ENCODE measurements around the gene SRCIN1. TPM values are rescaled to one million over a fixed set of nuclear protein-coding genes. Genes with fewer than 3 reads are reported as not detected.

The SRCIN1 gene
- total RNA-seq, 1 experiment from 2014 or later, result 6.9 TPM

DNA sequence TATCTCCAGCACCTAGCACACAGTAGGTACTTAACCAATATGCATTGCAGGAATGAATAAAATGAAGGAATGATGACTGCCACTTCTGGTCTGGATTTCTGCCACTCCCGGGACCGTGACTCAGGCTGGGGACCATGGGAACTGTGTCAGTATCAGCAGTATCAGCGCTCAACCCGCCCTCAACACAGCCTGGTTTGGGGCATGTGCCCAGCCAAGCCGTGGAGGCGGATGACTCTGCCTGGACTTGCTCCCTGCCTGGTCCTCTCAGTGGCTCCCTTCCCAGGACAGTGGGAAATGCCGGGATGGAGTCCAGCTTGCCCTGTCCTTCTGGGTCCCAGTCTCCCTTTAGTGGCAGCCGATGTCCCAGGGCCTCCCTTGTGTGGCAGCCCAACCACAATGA is 55.1 kb downstream of the SRCIN1 start:
- no peak overlapping the region for H2BK15ac ChIP-seq (ENCODE audit: low read depth, low read length)
- Mint-ChIP-seq H3K4me1 (peaks cover 10 to 13% of the 10 kb centered on the region in 2 experiments; a peak in 3 of 4 replicates), H3K27me3 (ENCODE audit: low read depth) (peaks cover 19% of the 10 kb centered on the region), H3K4me3 (no peak overlapping the region; a peak in 1 of 5 replicates), H3K27ac (no peak overlapping the region), H3K9me3 (no peaks in the 10 kb centered on the region), H3K36me3 (ENCODE audit: insufficient read depth in 1 of 3, low read depth in 3 of 3) (peaks cover 0 to 8% (median 0%) of the 10 kb centered on the region in 3 experiments; a peak in 4 of 7 replicates)
- H3K27me3 ChIP-seq (ENCODE audit: insufficient read depth, low read length), result no peaks in the 10 kb centered on the region
- H3K23me2 ChIP-seq (ENCODE audit: insufficient read length, low read depth, low read length, poor library complexity, severe bottlenecking), result no peaks in the 10 kb centered on the region
- no peak overlapping the region for H3T11ph ChIP-seq (ENCODE audit: low read length)
- no peak overlapping the region for H2BK120ac ChIP-seq (ENCODE audit: low read depth, low read length, poor library complexity, severe bottlenecking)
- DNase-seq, result no peak
- no peak overlapping the region for H3K4me2 ChIP-seq (ENCODE audit: insufficient read depth, insufficient read length, low read length)
- H2AK5ac ChIP-seq (ENCODE audit: insufficient read length, low read length), result no peak overlapping the region
- H3K79me2 ChIP-seq (ENCODE audit: insufficient read depth, low read length), result no peaks in the 10 kb centered on the region
- no peak overlapping the region for H2BK5ac ChIP-seq (ENCODE audit: insufficient read length, low read length)
- WGBS (ENCODE audit: extremely low coverage, insufficient read length, low lambda C conversion rate), result no CpG with 5 or more reads among the region's 8 CpGs
- no peaks in the 10 kb centered on the region for H3K4me1 ChIP-seq (ENCODE audit: insufficient read depth, low read length)
- no peak overlapping the region for H3K14ac ChIP-seq (ENCODE audit: insufficient read depth, low read length)
- no peak overlapping the region for H3K23ac ChIP-seq (ENCODE audit: insufficient read length, low read depth, low read length)
- no peak overlapping the region for H3K4ac ChIP-seq (ENCODE audit: low read depth, low read length)
- no peak overlapping the region for H4K91ac ChIP-seq (ENCODE audit: insufficient read length, low read depth, low read length)
- H2AFZ ChIP-seq (ENCODE audit: low read length), result no peak overlapping the region
- no peaks in the 10 kb centered on the region for H4K20me1 ChIP-seq (ENCODE audit: control insufficient read depth, insufficient read depth, insufficient read length)
- H3K27ac ChIP-seq (ENCODE audit: insufficient read length, low read depth, low read length), result no peak overlapping the region
- TF ChIP-seq, protein P1, sequence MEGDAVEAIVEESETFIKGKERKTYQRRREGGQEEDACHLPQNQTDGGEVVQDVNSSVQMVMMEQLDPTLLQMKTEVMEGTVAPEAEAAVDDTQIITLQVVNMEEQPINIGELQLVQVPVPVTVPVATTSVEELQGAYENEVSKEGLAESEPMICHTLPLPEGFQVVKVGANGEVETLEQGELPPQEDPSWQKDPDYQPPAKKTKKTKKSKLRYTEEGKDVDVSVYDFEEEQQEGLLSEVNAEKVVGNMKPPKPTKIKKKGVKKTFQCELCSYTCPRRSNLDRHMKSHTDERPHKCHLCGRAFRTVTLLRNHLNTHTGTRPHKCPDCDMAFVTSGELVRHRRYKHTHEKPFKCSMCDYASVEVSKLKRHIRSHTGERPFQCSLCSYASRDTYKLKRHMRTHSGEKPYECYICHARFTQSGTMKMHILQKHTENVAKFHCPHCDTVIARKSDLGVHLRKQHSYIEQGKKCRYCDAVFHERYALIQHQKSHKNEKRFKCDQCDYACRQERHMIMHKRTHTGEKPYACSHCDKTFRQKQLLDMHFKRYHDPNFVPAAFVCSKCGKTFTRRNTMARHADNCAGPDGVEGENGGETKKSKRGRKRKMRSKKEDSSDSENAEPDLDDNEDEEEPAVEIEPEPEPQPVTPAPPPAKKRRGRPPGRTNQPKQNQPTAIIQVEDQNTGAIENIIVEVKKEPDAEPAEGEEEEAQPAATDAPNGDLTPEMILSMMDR (conservative IDR thresholded peaks at IDR 0.05), result no peak
- H4K5ac ChIP-seq (ENCODE audit: insufficient read length, low read depth, low read length), result no peak overlapping the region
- H2BK12ac ChIP-seq (ENCODE audit: insufficient read length, low read depth, low read length), result no peak overlapping the region
- no peak overlapping the region for H3K56ac ChIP-seq (ENCODE audit: insufficient read length, low read depth, low read length)
- H4K8ac ChIP-seq (replicated peaks; ENCODE audit: insufficient read length, low read depth, low read length), result no peak overlapping the region
- no peak overlapping the region for H3K18ac ChIP-seq (ENCODE audit: insufficient read length, low read depth, low read length)
- no peak overlapping the region for H2BK20ac ChIP-seq (ENCODE audit: low read depth, low read length, poor library complexity, severe bottlenecking)
- no peaks in the 10 kb centered on the region for H3K9me3 ChIP-seq (ENCODE audit: control insufficient read depth, low read depth, low read length)
- H3K9ac ChIP-seq (ENCODE audit: extremely low read depth, insufficient read length, low read length), result no peak overlapping the region
- no peaks in the 10 kb centered on the region for H3K79me1 ChIP-seq (ENCODE audit: insufficient read depth, low read depth, low read length, poor library complexity, severe bottlenecking)

Measured in H9 (cell line).